Limb (tissue), 2 donors: ENCODE results near the gene SRPK3.
A peak's percentile ranks its signal among the peaks of the same experiment; 100 is the strongest.

ENCODE experiments used
- DNase-seq, 2 donors: peaks; one replicate each; pipeline ENCODE4 v3.0.0-alpha.2; 2016; ENCODE audit errors: extremely low spot score in 2 of 2

Gene SRPK3

DNA sequence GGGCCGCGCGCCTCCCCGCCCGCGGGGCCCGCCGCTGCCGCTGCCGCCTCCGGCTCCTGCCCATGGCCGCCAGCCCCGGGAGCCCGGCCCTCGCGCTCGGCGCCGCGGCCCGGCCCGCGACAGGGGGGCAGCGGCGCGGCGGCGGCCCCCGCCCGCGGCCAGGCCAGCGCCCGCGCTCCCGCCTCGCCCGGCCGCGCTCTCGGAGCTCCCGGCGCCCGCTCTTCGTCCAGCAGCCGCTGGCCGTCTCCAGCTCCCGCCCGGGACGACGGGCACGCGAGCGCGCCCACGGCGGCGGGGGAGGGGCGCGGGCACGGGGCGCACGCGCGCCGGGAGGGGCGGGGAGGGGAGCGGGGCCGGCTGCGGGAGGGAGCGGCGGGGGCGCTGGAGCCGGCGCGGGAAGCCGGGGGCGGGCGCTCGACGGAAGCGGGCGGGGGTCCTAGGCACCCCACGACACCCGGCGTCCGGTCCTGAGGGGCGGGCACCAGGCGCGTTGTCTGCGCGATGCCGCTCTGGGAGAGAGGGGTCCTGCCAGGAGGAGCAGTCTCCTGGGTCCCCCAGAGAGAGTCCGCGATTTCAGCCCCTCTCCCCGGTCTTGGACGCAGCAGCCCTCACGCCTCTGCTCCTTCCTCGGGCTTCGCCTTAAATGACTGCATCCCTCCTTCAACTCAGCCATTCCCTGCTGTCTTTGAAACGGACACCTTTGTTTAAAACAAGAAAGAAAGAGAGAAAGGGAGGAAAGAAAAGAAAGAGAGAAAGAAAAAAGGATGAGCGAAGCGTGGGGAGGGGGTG, 50.0 kb downstream of the SRPK3 start:
- peak in 1 of 2 donors; percentile 52 for DNase-seq

DNA sequence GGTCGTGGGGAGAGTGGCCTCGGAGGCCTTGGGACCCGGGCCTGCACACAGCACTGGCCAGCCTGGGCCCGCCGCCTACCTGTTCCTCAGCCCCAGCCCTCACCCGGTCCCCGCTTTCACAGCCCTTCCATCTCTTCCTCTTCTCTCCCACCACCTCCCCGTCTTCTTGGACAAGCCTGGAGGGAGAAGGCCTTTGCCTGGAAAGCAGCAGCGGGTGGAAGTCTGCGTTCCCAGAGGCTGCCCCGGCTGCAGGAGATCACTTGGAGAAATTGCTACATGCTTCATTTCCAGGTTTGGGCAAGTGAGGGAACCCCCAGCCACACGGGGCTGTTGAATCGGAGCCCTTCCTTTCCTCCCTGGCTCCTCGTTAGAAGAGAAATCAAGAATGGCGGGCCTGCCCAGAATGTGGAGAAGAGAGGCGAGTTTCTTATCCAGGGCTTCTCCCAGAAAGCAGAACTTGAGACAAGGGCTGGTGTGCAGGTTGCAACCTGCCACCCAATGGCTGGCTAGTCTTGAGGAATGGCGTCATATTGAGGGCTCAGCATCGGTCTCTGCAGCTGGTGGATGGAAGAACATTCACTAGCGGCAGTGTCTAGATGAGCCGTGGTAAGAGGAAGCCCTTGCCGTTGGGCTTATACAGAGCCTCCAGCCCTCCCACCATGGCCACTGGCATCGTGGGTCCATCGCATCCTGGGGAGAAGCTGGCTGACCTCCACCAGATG, 50.7 kb downstream of the SRPK3 start:
- no peak for DNase-seq

DNA sequence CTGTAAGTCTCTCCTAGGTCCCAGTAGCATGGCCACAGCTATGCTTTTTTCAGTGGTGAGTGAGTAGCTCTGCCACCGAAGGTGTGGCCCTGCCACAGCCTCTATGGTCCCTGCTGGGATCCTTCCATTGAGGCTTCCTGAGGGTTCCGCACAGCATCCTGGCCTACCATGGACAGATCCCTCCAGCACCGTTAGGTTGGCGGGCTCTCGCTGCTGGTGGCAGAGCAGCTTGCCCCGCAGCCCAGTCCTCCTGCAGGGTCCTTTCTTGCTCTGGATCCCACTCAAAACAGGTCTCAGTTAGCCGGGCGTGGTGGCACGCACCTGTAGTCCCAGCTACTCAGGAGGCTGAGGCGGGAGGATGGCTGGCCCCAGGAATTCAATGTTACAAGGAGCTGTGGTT, 51.9 kb downstream of the SRPK3 start:
- DNase-seq, result no peak
